Lower leg skin (tissue), 3 donors: ENCODE data around the gene RSPO4.

Experiments used
- POLR2A ChIP-seq, 2 donors: fragments of 450-650 bp; IDR thresholded peaks; one replicate each; pipeline ENCODE4 v1.6.1; 2016 to 2017; ENCODE audit warnings: antibody characterized with exemption in 2 of 2, mild to moderate bottlenecking in 1 of 2, moderate library complexity in 1 of 2
- TF ChIP-seq, protein P1 (sequence below), 3 donors: fragments of 450-650 bp; IDR thresholded peaks; one replicate each; pipeline ENCODE4 v1.5.1; 2016; ENCODE audit warnings: antibody characterized with exemption in 3 of 3, mild to moderate bottlenecking in 3 of 3, moderate library complexity in 2 of 3

DNA sequence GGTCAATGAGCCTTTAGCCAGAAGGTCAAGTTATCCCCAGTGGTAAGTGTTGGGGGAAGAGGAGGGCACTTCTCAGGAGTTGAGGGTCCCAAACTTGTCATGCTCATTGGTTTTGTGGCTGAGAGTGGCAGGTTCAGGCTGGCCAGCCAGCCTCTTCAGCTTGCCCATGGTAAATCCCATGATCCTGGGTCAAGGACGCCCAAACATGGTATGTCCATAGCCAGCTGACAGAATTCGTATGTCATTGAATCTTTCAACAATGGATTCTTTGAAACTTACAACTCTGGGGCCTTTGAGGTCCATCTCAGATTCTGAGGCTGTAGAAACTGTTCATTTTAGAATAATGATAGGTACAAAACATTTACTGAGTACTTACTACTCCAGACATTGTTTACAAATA, 36.1 kb upstream of the RSPO4 start:
- TF ChIP-seq, protein P1, sequence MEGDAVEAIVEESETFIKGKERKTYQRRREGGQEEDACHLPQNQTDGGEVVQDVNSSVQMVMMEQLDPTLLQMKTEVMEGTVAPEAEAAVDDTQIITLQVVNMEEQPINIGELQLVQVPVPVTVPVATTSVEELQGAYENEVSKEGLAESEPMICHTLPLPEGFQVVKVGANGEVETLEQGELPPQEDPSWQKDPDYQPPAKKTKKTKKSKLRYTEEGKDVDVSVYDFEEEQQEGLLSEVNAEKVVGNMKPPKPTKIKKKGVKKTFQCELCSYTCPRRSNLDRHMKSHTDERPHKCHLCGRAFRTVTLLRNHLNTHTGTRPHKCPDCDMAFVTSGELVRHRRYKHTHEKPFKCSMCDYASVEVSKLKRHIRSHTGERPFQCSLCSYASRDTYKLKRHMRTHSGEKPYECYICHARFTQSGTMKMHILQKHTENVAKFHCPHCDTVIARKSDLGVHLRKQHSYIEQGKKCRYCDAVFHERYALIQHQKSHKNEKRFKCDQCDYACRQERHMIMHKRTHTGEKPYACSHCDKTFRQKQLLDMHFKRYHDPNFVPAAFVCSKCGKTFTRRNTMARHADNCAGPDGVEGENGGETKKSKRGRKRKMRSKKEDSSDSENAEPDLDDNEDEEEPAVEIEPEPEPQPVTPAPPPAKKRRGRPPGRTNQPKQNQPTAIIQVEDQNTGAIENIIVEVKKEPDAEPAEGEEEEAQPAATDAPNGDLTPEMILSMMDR (IDR thresholded peaks at IDR 0.05), result no peak
- TF ChIP-seq POLR2A (IDR thresholded peaks at IDR 0.05), result no peak
